Measurements from ENCODE around the gene FKBP10.
"Not testable (repeated sequence)": the region's sequence is repeated elsewhere in the genome, so short reads cannot be mapped to it uniquely, and the experiment has no call there.

Gene FKBP10, protein sequence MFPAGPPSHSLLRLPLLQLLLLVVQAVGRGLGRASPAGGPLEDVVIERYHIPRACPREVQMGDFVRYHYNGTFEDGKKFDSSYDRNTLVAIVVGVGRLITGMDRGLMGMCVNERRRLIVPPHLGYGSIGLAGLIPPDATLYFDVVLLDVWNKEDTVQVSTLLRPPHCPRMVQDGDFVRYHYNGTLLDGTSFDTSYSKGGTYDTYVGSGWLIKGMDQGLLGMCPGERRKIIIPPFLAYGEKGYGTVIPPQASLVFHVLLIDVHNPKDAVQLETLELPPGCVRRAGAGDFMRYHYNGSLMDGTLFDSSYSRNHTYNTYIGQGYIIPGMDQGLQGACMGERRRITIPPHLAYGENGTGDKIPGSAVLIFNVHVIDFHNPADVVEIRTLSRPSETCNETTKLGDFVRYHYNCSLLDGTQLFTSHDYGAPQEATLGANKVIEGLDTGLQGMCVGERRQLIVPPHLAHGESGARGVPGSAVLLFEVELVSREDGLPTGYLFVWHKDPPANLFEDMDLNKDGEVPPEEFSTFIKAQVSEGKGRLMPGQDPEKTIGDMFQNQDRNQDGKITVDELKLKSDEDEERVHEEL

GRCh38 chr17:41812381-41813151 is at the start of gene FKBP10:
Gene FKBP10 (plus strand): TSS chr17:41813004. CDS start chr17:41813035, 31 bp downstream.
- DNase-seq: no peak

DNA sequence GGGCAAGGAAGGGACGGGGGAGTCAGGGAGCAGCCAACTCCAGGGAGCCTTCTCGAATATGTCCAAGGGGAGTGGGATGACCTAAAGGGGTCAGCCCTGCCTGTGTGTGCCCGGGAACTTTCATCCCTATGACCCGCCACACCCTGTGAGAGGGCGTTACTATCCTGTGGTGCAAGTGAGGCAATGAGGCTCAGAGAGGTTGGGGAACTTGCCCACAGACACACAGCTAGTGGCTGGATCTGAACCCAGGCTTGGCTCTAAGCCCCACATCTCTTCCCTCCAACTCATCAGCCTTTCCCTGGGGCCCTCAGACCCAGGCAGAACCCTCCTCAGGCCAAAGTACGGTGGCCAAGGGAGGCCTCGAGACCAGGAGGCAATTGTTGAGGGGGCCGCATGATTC is 49.5 kb upstream of the FKBP10 start:
- DNase-seq: no peak

DNA sequence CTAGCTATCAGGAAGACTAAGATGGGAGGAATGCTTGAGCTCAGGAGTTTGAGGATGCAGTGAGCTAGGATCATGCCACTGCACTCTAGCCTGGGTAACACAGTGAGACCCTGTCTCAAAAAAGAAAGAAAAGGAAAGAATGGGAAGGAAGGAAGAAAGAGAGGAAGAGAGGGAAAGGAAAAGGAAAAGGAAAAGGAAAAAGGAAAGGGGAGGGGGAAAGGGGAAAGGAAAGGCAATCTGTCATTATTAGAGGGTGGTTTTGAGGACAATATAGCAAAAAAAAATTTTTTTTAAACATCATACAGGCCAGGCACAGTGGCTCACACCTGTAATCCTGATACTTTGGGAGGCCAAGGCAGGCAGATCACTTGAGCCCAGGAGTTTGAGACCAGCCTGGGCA is 46.7 kb upstream of the FKBP10 start:
- DNase-seq: no peak

- DNase-seq: no peak
Measured at GRCh38 chr17:41767324-41768042, 45.3 kb upstream of the FKBP10 start.

DNA sequence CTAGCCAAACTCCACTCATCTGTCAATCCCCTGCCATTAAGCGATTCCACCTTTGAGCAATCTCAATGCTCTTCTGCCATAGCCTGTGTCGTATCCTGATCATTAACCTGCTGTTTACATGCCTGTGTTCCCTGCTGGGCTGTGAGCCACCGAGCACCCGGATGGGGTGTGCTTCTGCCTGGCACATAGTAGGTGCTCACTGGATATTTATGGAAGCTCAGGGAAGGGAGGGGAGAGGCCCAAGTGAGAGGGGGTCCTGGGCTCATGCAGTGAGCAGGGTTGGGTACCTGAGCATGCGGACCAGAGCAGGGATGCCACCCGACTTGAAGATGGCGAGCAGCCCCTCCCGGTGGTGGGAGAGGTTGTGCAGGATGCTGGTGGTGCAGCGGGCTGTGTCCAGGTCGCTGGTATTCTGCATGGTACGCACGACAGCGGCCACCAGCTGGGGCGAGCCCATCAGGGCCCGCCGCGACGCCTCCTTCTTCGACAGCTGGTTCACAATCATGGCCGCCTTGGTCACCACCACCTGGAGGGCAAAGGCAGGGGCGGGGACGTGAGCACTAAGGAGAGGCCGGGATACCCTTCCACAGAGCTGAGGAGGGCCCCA is 44.0 kb upstream of the FKBP10 start:
- no peak for DNase-seq

DNA sequence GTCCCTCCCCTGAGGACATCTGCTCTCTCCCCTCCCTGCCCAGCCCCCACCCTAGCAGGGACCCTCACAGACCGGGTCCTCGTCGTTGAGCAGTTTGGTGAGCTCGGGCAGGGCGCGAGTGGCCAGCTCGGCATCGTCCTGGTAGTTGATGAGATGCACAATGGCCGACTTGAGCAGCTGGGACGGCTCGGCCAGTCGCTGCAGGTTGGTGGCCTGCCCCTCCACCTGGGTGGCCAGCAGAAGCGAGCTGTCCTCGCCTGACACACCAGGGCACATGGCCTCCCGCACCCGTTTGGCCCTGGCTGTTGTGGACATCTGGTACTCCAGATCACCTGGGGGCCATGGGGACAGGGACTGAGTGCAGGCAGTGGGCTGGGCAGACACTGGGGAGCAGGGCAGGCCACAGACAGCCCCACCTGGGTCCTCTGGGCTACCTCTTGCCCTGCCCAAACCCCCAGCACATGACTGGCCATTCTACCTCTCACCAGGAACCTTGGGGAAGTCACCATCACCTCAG is 43.4 kb upstream of the FKBP10 start:
- no peak for DNase-seq

GRCh38 chr17:41769985-41770384 is 42.8 kb upstream of the FKBP10 start:
- DNase-seq: no peak

DNA sequence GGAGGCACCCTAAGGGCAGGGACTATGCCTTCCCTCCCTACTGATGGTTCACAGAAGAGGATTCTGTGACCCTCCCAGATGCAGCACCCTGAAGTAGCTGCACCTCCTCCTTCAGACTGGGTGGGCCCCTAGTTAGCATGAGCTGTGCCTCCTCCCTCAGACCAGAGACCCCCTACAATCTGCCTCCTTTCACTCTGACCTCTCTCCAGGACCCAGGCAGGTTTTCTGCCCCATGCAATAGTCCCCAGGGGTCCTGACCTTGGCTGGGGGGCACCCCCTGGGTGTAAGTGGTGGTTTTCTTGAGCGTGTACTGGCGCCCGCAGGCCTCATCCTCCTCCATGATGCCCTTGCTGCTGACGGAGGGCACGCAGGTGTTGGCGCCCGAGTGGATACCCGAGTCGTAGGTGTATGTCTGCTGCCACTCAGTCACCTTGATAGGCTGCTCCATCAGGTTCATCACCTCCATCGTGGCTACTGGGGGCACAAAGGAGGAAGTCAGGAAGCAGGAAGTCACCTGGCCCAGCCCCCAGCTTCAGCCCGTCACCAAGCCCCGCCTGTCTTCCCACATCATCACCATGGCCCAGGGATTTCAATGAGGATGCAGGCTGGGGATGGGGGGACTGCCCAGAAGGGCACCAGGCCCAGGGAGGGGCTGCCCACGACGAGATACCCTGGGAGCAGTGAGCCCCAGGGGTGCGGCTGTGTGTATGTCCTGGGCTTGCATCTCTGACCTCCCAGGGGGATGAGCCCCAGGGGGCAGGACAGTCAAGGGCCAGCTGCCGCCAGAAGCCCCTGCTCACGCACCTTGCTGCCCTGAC is 41.2 kb upstream of the FKBP10 start:
- DNase-seq: no peak

GRCh38 chr17:41772218-41772585 is 40.6 kb upstream of the FKBP10 start:
- DNase-seq: no peak

- no peak for DNase-seq
Measured at GRCh38 chr17:41772586-41773189, 40.1 kb upstream of the FKBP10 start.

- DNase-seq: no peak
Measured at GRCh38 chr17:41773190-41773588, 39.6 kb upstream of the FKBP10 start.

DNA sequence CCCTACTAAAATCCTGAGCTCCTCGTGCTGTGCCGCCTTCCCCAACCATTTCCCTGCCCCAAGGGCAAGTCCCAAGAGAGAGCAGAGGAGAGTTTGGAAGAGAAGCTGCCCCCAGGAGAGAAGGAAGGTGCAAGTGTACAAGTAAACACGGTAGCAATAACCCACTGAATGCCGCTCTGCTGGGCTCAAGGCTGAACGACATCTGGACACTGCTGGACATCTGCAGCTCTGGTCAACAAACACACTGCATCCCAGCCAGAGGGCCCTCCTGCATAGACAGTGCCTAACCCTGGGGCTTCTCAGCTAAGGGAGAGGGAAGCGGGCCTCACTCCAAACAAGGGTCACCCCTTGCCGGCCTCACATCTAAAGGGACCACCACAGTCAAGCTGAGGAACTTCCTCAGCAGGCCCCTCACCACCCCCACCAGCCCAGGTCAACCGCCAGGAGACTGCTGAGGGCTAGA is 39.0 kb upstream of the FKBP10 start:
- DNase-seq: no peak

DNA sequence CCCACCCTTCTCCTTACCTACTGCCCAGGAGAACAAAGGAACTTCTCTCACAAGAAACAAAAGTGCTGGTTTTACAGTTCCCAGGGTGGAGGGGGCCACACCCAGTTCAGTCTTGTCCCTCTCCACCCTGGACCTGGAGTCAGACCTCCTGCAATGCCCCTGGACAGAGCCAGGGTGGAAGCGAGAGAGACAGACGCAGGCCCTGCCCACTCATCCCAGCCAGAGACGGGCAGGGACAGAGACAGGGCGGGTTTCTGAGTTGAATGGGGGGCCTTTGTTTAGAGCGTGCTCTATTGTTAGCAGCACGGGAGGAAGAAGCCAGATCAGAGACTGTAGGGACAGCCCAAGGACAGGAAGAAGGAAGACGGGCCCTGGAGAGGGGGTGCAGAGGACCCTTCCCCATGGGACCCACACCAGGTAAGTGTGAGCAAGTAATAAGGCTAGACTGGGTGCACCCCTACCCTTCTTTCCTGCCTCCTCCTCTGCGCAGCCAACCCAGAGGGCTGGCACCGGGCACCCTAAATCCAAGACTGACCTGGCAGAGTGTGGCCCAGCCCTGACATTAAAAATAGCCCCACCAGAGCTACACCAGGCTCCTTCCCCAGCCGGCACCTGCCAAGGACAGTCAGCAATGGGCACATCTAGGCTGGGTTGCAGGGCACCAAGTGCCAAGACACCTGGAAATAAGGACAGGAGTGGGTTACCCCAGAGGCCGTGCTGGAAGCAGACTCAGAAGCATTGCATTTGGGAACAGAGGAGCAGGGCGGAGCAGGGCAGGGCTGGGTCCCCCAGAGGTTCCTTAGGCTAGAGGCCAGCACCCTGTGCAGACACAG is 37.2 kb upstream of the FKBP10 start:
- DNase-seq: no peak

DNA sequence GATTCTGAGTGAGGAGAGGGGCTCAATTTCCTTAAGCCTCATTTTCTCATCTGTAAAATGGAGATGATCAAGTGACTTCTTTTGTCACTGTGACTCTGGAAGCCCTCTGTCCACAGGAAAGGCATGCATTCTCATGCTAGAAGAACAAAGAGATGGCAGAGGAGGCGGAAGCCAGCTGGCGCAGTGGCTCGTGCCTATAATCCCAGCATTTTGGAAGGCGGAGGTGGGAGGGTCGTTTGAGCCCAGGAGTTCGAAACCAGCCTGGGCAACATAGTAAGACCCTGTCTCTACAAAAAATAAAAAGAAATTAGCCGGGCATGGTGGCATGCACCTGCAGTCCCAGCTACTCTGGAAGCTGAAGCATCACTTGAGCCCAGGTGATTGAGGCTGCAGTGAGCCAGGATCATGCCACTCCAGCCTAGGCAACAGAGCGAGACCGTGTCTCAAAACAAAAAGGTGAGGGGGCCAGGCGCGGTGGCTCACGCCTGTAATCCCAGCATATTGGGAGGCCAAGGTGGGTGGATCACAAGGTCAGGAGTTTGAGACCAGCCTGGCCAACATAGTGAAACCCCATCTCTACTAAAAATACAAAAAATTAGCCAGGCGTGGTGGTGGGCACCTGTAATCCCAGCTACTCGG is 36.4 kb upstream of the FKBP10 start:
- DNase-seq: not testable (repeated sequence)

DNA sequence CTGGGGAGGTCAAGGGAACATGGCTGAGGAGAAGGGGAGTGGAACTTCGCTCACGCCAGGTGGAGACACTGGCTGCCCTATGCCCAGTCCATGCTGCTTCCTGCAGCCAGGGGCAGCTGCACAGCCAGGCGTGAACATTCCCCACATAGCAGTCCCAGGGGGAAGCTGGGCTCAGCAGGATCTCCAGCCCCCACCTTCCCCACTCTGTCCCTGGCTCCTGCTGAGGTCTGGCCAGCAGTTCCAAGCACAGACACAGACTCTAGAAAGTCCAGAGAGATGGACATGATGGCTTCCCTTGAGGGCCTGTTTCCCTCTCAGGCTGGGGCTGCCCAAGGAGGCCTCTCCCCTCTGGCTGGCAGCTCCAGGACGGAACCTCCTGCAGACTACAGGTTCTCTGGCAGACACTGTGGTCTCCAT is 35.6 kb upstream of the FKBP10 start:
- no peak for DNase-seq

GRCh38 chr17:41777574-41778188 is 35.1 kb upstream of the FKBP10 start:
- no peak for DNase-seq

- no peak for DNase-seq
Measured at GRCh38 chr17:41779954-41780353, 32.9 kb upstream of the FKBP10 start.

- no peak for DNase-seq
Measured at GRCh38 chr17:41781404-41782110, 31.2 kb upstream of the FKBP10 start.
